IPS DF 4.7 (cell line): ENCODE data around the gene XRCC4.

Source experiments
- DNase-seq: peaks from one replicate; pipeline ENCODE4 v3.0.0-alpha.2; 2013; ENCODE audit warnings: low spot score; ENCODE audit errors: extremely low read depth

Gene XRCC4

DNA sequence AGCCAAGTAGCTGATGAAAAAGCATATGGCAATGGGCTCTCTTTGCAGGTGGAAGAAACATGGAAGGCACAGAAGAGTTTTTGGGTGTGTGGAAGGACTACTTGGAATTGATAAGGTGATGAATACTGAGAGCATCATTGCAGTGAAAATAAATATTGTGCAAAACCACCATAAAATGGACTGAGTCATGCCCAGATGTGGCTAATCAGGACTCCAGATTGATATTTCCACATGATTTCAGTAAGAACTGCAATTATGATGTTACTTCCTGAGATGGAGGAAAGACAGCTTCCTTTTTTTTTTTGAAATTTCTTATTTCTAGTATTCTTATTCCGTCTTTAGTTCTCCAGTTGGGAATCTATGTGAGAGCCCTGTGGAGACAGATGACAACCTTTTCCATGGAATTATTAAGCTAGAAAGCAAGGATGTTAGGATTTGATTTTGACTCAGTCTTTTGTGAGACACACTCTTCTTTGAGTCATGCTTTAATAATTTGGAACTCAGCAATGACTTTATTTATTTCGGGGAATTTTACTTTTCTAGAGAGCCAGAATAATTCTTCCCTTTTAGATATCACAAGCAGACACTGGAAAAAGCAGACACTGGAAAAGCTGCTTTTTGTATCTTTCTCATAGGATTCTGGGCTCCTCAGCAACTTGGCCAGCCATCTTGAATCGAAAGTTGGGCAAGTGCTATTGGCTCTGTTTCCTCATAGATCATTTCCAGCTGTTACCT, 300.0 kb downstream of the XRCC4 start:
- no peak for DNase-seq

DNA sequence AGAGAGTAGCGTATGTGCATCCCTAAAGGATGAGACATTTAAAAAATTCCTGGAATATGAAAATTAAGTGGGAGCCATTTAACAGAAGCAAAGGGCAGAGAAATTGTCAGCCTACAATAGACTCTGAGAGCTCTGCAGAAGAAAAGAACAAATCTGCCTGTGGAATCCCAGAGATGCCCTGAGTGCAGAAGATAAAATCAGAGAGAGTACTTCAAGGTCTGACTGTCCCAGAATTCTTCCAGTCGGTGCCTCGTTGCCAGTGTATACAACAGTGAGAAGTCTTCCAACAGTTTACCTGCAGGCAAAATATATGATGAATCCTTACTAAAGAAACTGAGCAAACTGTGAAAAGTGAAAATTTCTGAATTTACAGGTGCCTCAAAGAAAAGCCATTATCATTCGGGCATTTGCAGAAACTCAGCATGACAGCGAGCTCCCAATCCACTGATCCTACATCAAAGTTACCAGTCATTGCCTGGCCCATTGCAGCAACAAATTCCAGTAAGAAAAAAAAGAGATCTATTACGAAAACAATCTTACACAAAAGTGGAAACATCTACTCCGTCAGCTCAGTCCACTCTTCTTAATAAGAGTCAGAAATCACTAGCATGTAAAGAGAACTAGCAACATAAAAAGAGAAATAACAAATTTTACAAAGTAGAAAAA, 301.4 kb downstream of the XRCC4 start:
- no peak for DNase-seq

DNA sequence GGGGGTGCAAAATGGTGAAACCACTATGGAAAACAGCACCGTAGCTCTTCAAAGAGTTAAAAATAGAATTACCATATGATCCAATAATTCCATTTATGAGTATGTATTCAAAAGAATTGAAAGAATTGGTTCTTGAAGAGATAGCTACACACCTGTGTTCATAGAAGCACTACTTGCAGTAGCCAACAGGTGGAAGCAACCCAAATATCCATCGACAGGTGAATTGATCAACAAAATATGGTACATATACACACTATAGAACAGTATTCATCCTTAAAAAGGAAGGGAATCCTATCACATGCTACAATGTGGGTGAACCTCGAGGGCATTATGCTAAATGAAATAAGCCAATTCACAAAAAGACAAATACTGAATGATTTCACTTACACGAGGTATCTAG, 308.5 kb downstream of the XRCC4 start:
- no peak for DNase-seq

DNA sequence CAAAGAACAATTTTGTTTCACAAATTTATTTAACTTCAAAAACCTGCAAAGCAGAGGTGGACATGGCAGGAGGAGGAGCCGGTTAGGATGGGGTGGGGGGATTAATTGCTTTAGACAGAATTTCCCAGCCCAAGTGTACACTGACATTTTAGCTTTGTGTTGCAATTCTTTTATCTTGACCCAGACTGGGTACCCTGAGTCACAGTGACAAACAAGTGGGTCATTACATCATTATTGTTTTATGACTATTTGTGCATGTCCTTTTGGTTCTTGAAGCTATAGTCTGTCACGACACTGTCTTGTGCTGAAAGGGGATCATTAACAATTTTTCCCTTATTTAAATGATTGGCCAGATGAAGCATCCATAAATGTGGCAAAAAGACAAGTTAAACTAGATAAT, 309.7 kb downstream of the XRCC4 start:
- no peak for DNase-seq

DNA sequence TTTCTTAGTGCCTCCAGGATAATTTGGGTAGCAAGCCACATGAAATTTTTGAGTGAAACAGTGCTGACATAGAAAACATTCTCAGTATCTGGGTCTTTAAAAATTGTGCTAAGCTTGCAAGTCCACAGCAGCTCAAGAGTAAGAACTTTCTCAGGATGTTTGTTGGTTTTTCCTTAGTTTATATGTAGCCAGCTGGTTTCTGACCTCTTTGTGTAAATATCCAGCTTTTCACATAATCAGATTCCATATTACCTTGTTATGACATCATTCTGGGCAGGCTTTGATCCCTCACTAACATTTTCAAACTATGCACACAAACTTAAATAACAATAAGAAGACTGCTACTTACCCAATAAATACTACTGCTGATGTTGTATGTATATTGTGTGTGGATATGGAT, 311.3 kb downstream of the XRCC4 start:
- no peak for DNase-seq

DNA sequence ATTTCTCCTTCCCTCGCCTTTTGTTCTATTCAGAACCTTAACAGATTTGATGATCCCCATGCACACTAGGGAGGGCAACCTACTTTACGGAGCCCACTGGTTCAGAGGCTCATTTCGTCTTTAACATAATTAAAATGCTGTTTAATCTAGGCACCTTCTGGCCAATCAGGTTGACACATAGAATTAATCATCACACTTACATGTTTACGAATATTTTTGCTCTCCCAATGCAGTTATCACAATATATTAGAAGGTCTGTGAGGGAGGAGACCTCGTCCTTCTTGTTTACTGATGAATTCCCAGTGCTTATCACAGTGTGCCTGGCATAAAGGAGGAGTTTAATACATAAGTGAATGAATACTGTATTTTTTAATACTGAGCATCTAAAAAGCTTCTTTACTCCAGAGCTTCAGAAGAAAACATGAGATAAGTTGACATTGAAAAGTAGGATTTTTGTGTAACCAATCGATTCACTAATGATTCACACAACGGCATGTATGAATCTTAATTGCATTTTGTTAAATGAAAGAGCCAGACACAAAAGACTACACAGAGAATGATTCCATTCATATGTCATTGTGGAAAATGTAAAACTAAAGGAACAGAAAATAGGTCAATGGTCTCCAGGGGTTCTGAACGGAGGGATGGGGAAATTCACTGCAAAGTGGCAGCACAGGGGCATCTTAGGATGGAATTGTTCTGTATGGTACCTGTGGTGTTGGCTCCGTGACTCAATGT, 315.6 kb downstream of the XRCC4 start:
- DNase-seq: no peak

DNA sequence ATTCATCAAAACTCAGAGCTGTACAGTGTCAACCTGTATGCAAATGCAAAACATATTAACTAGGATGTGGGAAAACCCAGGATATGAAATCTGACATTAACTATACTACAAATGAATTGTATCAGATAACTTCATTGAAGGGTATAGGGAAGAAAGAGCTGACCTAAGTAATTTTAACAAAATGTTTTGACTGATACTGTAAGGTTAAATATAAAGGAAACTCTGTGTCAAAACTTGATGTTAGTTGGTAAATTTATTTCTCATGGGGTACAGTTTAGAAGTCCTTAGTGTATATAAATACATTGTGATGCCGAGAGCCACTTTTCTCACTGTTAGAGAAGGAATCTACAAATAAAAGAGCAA, 316.1 kb downstream of the XRCC4 start:
- no peak for DNase-seq

DNA sequence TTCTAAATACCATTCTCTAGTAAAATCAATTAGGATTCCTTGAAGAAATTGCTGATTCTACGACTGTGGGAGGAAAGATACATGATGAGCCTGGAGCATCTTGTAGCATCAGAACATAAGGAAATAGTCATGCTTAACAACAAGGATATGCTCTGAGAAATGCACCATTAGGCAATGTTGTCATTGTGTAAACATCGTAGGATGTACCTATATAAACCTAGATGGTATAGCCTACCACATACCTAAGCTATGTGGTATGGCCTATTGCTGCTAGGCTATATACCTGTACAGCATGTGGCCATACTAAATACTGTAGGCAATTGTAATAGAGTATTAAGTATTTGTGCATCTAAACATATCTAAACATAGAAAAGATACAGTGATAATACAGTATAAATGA, 316.8 kb downstream of the XRCC4 start:
- DNase-seq: no peak

DNA sequence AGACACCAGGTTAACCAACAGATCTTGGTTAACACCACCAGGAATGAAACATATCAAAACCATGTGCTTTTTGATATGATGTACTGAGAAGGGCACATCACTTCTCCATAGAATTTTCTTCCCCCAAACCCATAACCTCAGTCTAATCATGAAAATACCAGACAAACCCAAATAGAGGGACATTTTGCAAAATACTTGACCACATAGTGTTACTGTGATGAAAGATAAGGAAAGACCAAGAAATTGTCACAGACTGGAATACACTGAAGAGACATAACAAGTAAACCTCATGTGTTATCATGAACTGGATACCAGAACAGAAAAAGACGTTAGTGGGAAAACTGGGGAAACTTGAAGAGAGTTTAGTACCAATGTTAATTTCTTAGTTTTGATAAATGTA, 319.3 kb downstream of the XRCC4 start:
- no peak for DNase-seq

DNA sequence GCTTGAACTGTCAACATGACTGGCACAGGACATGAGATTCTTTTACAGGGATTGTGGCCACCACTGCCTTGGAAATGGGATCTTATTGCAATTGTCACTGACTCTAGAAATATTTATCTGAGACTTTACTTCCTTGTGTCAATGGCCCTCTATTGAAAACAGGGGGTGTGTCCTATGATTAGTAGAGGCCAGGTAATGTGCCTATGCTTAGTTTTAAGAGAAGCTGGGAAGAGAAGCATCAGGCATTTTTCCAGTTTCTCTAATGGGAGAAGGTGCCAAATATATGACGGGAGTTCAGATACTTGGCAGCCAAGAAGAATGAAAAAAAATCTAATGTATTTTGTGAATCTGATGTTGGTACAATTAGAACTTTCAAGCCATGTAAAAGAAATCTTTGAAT, 320.3 kb downstream of the XRCC4 start:
- DNase-seq: no peak

DNA sequence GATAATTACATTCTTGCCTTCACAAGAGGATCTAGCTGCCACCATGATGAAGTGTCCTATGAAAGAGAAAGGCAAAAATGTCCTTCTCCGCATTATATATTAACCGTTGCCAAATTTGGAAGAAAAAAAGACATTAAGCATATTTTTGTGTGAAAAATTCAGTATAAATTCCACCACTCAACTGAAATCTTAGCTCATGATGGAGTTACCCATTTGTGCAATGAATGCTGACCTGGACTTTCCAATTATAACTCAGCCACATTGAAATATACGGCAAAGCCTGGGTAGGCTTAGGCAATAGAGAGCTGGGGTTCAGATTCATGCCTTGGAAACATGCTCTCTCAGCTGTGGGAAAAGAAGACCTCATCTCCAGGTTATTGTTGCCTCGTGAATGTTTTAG, 322.9 kb downstream of the XRCC4 start:
- no peak for DNase-seq

DNA sequence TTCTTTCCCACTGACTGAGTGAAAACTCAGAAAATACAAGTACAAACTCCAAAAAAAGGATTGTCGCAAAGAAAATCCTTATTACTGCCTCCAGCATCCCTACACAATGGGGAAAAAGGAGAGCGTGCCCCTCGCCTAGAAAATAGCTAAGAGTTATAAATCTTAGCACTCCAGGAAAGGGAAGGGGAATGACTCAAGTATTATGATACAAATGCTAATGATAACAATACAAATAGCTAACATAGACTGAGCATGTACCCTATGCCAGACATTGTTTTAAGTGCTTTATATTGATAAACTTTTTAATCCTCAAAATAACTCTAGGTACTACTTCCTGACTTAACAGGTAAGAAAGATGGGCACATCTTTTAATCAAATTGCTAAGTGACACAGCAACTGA, 323.4 kb downstream of the XRCC4 start:
- DNase-seq: no peak

DNA sequence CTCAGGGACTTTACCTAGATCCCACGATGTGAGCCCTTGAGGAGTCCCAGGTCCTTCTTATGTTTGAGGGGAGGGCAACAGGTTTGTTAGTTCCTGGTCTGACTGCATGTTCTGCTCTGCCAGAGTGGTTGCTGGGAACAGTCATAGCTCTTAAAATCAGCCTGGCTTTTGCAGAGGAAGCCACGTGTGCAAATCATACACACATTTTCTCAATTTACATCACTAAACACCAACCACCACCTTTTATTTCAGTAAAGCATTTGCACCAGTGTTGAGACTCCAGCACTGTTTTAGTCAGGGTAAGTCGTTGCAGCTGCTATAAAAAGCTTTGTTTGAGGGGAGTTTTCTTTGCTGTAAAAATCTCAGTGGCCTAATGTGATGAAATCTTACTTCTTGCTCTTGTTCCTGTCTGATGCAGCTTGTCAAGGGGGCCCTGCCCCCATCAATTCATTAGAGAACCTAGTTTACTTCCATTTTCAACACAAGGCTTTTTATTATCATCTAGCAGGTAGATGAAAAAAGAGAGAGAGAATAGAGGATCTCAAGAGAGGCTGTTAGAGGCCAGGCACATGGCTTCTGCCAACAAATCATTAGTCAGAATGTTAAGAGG, 323.9 kb downstream of the XRCC4 start:
- DNase-seq: no peak

DNA sequence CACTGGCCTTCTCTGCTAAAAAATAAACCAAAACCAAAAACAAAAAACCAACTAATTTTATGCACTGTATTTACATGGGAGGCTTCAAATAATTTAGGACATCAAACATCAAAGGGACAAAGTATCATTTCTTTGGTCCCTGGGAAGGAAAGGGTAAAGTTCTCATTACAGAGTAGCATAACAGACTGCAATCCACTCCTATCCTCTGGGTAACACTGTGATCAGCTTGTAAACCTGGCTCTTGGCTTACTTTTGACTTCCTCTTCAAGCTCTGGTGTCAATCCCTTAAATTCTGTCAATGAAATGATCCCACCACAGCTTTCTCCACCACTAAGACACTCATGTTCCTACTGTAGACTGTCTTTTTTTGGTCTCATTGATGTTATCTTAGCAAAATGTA, 324.4 kb downstream of the XRCC4 start:
- no peak for DNase-seq
